Ureter (tissue), 1 donor: Measurements from ENCODE around the gene ACSM2B. TPM values are rescaled to one million over a fixed set of nuclear protein-coding genes. Genes with fewer than 3 reads are reported as not detected.
"Not testable (repeated sequence)": the region's sequence is repeated elsewhere in the genome, so short reads cannot be mapped to it uniquely, and the experiment has no call there.

Experiments
- DNase-seq: peaks from one replicate; pipeline ENCODE4 v3.0.0-alpha.2; 2020; ENCODE audit warnings: low spot score
- total RNA-seq: library from RNA; stranded (reverse); gene quantifications from one replicate; pipeline ENCODE4 v1.2.4, GENCODE V29; 2023
- donor health status: DM: yes; HTN: yes; CAD: no.

ACSM2B gene
- total RNA-seq, 1 donor from 2014 or later, result not detected

GRCh38 chr16:20595694-20596093 is 19.5 kb upstream of the ACSM2B start:
- not testable (repeated sequence) for DNase-seq

GRCh38 chr16:20595068-20595467 is 18.9 kb upstream of the ACSM2B start:
- DNase-seq, result not testable (repeated sequence)

GRCh38 chr16:20592780-20593179 is 16.6 kb upstream of the ACSM2B start:
- not testable (repeated sequence) for DNase-seq

GRCh38 chr16:20589486-20589885 is 13.3 kb upstream of the ACSM2B start:
- not testable (repeated sequence) for DNase-seq

GRCh38 chr16:20587645-20588074 is 11.5 kb upstream of the ACSM2B start:
- DNase-seq, result peak; percentile 49

- DNase-seq, result not testable (repeated sequence)
Observed at GRCh38 chr16:20586716-20587115, 10.5 kb upstream of the ACSM2B start.

- DNase-seq, result not testable (repeated sequence)
Observed at GRCh38 chr16:20586112-20586511, 9.9 kb upstream of the ACSM2B start.

- not testable (repeated sequence) for DNase-seq
Observed at GRCh38 chr16:20580487-20581259, 4.5 kb upstream of the ACSM2B start.

GRCh38 chr16:20578091-20578490 is 1.9 kb upstream of the ACSM2B start:
- DNase-seq, result not testable (repeated sequence)

- DNase-seq, result not testable (repeated sequence)
Observed at GRCh38 chr16:20569117-20569651, 7.0 kb downstream of the ACSM2B start.

- DNase-seq, result no peak
Observed at GRCh38 chr16:20568404-20568803, 7.8 kb downstream of the ACSM2B start.

GRCh38 chr16:20566864-20567263 is 9.3 kb downstream of the ACSM2B start:
- DNase-seq, result no peak

- not testable (repeated sequence) for DNase-seq
Observed at GRCh38 chr16:20565334-20565733, 10.8 kb downstream of the ACSM2B start.

- DNase-seq, result not testable (repeated sequence)
Observed at GRCh38 chr16:20564218-20564617, 11.9 kb downstream of the ACSM2B start.

GRCh38 chr16:20555628-20556027 is 20.5 kb downstream of the ACSM2B start:
- not testable (repeated sequence) for DNase-seq

- DNase-seq, result not testable (repeated sequence)
Observed at GRCh38 chr16:20554689-20555088, 21.5 kb downstream of the ACSM2B start.

- DNase-seq, result not testable (repeated sequence)
Observed at GRCh38 chr16:20553493-20553892, 22.7 kb downstream of the ACSM2B start.

- not testable (repeated sequence) for DNase-seq
Observed at GRCh38 chr16:20546951-20547350, 29.2 kb downstream of the ACSM2B start.

GRCh38 chr16:20546278-20546853 is 29.8 kb downstream of the ACSM2B start:
- DNase-seq, result not testable (repeated sequence)

- not testable (repeated sequence) for DNase-seq
Observed at GRCh38 chr16:20540603-20541316, 35.4 kb downstream of the ACSM2B start.

- no peak for DNase-seq
Observed at GRCh38 chr16:20538687-20539086, 37.5 kb downstream of the ACSM2B start.

GRCh38 chr16:20538181-20538580 is 38.0 kb downstream of the ACSM2B start:
- DNase-seq, result no peak
